ACHN (cell line): ENCODE data around the gene RPL12.

ENCODE experiments used
- DNase-seq: peaks from one replicate; pipeline ENCODE4 v3.0.0-alpha.2; 2015
- in situ Hi-C: cut with HindIII; loops from 2 replicates; pipeline ENCODE4 v1.10.0; 2017; ENCODE audit warnings: low sequenced_read_pairs, low pct_ligation_motif_present, low pct_unique_long_range_greater_than_20kb

RPL12 gene

GRCh38 chr9:127446713-127447415, 4.3 kb downstream of the RPL12 start:
- DNase-seq = no peak
- in situ Hi-C loops = no loop called here

- peak; percentile 8 for DNase-seq
- in situ Hi-C loops = no loop called here
Measured at GRCh38 chr9:127445851-127446712, 5.1 kb downstream of the RPL12 start.

GRCh38 chr9:127444921-127445850, 6.0 kb downstream of the RPL12 start:
- peak; percentile 16 for DNase-seq
- in situ Hi-C loops = no loop called here

- peak; percentile 7 for DNase-seq
- in situ Hi-C loops = no loop called here
Measured at GRCh38 chr9:127444283-127444920, 6.8 kb downstream of the RPL12 start.

- in situ Hi-C loops = no loop called here
- no peak for DNase-seq
Measured at GRCh38 chr9:127438394-127438793, 12.8 kb downstream of the RPL12 start.

GRCh38 chr9:127437497-127438264, 13.5 kb downstream of the RPL12 start:
- in situ Hi-C loops = no loop called here
- DNase-seq = no peak

GRCh38 chr9:127430415-127430814, 20.8 kb downstream of the RPL12 start:
- in situ Hi-C loops = no loop called here
- no peak for DNase-seq

GRCh38 chr9:127428348-127428747, 22.9 kb downstream of the RPL12 start:
- DNase-seq = no peak
- in situ Hi-C loops = no loop called here

GRCh38 chr9:127426756-127427155, 24.4 kb downstream of the RPL12 start:
- DNase-seq = no peak

GRCh38 chr9:127424676-127424999, 26.6 kb downstream of the RPL12 start:
- in situ Hi-C loops = no loop called here
- DNase-seq = no peak

More at GRCh38 chr9:127426756-127427155, 24.4 kb downstream of the RPL12 start:
- in situ Hi-C loops = no loop called here

- peak; percentile 89 for DNase-seq
- in situ Hi-C loops = no loop called here
Measured at GRCh38 chr9:127423934-127424675, 27.1 kb downstream of the RPL12 start, which contains the start of gene ZNF79. Gene ZNF79 (plus strand): TSS chr9:127424382. CDS start chr9:127424788, 406 bp downstream.

GRCh38 chr9:127423476-127423933, 27.7 kb downstream of the RPL12 start:
- in situ Hi-C loops = no loop called here
- DNase-seq = no peak

- in situ Hi-C loops = no loop called here
- no peak for DNase-seq
Measured at GRCh38 chr9:127422787-127423186, 28.4 kb downstream of the RPL12 start.

- DNase-seq = no peak
- in situ Hi-C loops = no loop called here
Measured at GRCh38 chr9:127422133-127422782, 28.9 kb downstream of the RPL12 start.

- no peak for DNase-seq
- in situ Hi-C loops = no loop called here
Measured at GRCh38 chr9:127421057-127421456, 30.1 kb downstream of the RPL12 start.

GRCh38 chr9:127419348-127419747, 31.9 kb downstream of the RPL12 start:
- no peak for DNase-seq
- in situ Hi-C loops = no loop called here
